ENCODE data around the gene PRXL2C.
"Not testable (repeated sequence)": the region's sequence is repeated elsewhere in the genome, so short reads cannot be mapped to it uniquely, and the experiment has no call there.

Gene PRXL2C

DNA sequence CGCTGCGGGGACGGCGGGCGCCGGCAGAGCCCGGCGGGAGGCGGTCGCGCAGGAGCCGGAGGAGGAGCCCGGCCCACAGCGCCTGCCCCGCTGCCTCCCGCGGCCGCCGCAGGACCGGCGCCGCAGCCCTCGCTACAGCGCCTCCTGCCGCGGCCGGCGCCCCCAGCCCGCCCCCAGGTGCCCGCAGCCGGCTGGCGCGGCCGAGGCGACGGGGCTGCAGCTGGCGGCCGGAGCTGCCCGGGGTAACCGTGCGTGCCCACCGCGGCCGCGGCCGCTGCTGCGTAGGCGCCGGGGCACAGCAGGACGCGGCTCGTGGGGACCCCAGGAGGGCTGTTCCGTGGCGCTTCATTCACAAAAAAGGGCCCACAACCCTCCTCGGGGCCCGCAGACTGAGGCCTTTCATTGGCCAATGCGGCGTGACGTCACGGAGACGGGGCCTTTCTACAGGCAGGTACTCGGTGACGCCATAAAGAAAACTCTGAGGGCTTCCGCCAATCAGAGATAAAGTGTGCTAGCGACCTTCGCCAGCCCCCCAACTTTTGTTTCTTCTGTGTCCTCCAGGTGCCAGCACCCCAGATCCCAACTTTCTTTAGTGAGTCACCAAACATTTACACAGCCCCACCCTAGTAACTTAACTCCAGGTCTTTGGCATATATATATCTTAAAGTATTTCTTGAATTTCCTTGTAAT is 35.5 kb downstream of the PRXL2C start, which contains the start of gene CDC14B:
Gene CDC14B, minus strand, starts transcription at position 353 of the 690 bp plus-strand sequence. CDS start 465 bp downstream, outside the sequence.
- no peak for TF ChIP-seq ZFX (IDR thresholded peaks at IDR 0.05; ENCODE audit: borderline replicate concordance)
- TF ChIP-seq, protein P1, sequence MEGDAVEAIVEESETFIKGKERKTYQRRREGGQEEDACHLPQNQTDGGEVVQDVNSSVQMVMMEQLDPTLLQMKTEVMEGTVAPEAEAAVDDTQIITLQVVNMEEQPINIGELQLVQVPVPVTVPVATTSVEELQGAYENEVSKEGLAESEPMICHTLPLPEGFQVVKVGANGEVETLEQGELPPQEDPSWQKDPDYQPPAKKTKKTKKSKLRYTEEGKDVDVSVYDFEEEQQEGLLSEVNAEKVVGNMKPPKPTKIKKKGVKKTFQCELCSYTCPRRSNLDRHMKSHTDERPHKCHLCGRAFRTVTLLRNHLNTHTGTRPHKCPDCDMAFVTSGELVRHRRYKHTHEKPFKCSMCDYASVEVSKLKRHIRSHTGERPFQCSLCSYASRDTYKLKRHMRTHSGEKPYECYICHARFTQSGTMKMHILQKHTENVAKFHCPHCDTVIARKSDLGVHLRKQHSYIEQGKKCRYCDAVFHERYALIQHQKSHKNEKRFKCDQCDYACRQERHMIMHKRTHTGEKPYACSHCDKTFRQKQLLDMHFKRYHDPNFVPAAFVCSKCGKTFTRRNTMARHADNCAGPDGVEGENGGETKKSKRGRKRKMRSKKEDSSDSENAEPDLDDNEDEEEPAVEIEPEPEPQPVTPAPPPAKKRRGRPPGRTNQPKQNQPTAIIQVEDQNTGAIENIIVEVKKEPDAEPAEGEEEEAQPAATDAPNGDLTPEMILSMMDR (IDR thresholded peaks at IDR 0.05), result peak; percentile 62

DNA sequence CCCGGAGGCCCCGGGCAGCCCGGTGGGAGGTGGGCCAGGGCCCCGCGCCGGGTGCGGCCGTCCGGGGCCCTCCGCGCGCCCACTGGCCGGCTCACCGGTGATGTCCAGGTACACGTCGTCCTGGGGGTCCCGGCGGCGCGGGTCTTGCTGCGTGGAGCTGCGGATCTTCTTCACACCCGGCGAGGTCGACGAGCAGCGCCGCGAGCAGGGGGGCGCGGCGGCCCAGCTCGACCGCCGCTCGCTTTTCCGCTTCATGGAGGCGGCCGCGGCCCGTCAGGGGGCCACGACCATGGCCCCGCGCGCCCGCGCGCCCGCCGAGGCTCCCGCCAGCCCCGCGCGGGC is 36.0 kb downstream of the PRXL2C start:
- no peak overlapping the region for H3K27ac ChIP-seq
- TF ChIP-seq ZFX (IDR thresholded peaks at IDR 0.05; ENCODE audit: borderline replicate concordance), result no peak
- TF ChIP-seq, protein P1 (IDR thresholded peaks at IDR 0.05), result no peak

More for the DNA sequence above, 35.5 kb downstream of the PRXL2C start, which contains the start of gene CDC14B:
- no peak within 1 kb of the TSS for H3K27ac ChIP-seq

DNA sequence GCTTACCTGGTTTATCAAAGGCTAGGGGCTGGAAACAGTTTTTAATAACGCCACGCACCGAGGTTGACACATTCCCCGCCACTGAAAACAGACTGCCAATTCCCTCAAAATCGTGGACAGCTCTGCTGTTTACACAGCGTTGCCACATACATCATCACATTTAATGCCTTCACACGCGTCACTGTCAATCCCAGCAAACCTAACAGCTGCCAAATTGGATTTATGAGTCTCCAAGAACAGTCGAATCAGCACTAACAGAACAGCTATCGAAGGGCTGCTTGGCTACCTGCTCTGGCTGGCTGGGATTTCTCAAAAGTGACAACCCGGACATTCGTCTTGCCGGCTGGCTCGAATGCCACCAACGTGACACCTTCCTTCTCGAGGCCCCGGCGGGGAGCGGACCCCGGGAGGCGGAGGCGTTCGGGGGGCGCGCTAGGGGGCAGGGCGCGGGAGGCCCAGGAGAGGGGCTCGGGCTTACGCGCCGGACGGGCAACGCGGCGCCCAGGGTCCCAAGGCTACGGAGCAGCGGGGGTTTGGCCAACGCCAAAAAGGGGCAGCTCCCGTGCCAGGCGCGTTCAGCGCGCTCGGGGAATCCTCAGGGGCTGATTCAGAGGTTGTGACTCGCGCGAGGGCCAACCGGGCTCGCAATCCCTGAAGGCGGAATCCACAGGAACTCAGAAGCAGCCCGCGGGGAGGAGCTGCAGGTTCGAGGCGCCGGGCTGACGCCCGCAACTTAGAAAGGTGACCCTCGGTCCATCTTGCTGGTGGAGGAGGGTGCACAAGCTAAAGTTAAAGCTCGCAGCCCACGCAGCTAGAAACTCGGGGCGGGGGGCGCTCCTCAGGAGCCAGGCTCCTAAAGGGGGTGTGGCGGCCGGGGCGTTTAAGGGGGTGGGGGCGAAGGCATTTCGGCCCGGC is 36.7 kb downstream of the PRXL2C start:
- no peak overlapping the region for H3K27ac ChIP-seq
- TF ChIP-seq, protein P1 (IDR thresholded peaks at IDR 0.05), result no peak
- TF ChIP-seq ZFX (IDR thresholded peaks at IDR 0.05; ENCODE audit: borderline replicate concordance), result no peak

DNA sequence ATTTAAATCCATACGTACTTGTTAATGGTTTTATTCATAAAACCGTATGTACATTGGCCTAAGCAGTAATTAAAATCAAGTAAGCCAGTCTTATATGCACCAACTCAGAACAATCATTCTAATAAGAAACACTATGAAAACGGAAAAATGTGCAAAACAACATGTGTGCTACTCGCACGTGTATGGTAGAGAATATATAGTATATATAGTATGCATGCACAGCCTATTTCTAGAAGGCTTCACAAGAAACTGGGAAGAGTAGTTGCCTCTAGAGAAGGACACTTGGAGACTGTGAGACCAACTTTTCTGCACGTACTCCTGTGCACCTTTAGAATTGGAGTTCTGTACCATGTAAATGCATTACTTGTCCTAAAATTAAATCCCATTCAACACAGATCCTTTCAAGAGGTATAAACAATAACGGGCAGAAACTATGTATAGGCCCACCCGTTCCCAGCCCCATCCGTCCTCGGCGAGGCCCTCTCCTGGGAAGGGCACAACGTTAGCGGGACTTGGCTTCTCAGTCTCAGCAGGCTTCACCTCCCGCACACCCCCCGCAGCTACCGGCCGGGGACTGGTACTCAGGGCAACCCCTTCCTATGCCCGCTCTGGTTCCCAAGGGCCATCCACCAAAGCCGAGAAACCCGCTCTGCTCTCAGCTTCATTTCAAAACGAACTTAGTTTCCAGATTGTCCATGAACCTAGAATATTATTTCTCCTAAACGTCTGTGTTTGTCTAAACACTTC is 37.5 kb downstream of the PRXL2C start:
- H3K27ac ChIP-seq, result no peak overlapping the region
- TF ChIP-seq, protein P1 (IDR thresholded peaks at IDR 0.05), result no peak
- TF ChIP-seq ZFX (IDR thresholded peaks at IDR 0.05; ENCODE audit: borderline replicate concordance), result no peak

DNA sequence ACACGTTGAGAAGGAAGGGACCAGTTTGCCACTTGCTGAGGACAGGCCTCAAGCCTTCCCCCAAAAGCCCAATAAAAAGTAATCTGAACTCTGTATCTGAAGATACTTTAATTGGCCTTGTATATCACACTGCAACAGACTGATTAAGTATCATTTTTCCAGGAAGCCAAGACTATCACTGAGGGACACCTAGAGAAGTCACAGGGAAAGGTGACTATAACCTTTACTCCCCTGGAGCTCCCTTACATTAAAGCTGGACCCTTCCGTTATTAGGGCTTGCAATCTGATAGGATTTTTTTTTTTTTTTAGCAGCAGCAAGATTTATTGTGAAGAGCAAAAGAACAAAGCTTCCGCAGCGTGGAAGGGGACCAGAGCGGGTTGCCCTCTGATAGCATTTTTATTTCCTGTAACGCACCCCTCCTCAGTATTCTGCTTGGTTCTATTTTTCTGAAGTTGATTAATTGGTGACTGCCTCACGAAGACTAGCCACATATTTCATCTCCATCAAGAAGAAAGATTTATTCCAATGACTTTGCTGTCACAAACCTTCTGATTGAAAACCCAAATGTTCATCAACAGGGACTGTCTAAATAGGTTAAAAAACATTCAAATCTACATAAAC is 38.2 kb downstream of the PRXL2C start:
- TF ChIP-seq, protein P1 (IDR thresholded peaks at IDR 0.05), result no peak
- TF ChIP-seq ZFX (IDR thresholded peaks at IDR 0.05; ENCODE audit: borderline replicate concordance), result no peak
- H3K27ac ChIP-seq, result no peak overlapping the region

DNA sequence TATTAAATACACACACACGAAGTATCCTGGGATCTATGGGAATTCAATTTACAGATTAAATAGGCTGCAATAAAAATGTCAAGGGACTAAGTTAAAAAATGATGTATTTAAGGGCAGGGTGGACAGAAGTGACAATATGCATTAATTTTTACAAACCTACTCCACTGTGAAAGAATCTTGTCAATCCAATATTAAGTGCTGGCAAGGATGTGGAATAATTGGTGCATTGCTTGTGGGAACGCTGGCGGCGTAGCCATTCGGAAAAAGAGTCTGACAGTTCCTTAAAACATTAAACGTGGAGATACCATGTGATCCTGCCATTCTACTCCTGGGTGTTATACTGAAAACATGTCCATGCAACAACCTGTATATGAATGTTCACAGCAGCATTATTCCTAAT is 39.7 kb downstream of the PRXL2C start:
- no peak for TF ChIP-seq ZFX (IDR thresholded peaks at IDR 0.05; ENCODE audit: borderline replicate concordance)
- TF ChIP-seq, protein P1 (IDR thresholded peaks at IDR 0.05), result no peak
- no peak overlapping the region for H3K27ac ChIP-seq

DNA sequence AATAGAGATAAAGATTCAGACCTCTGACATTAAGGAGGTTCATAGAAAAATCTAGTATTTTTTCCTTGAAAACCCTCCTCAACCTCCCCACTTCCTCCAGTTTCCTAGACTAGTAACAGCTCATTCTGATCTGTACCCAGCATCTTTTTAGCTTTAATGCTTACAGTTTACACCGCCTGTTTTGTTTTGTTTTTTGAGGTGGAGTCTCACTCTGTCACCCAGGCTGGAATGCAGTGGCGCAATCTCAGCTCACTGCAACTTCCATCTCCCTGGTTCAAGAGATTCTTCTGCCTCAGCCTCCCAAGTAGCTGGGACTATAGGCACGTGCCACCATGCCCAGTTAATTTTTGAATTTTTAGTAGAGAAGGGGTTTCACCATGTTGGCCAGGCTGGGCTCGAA is 40.5 kb downstream of the PRXL2C start:
- not testable (repeated sequence) for H3K27ac ChIP-seq

All from 22Rv1 (cell line).